H1 (cell line): ENCODE measurements around the gene MACROD2. TPM values are rescaled to one million over a fixed set of nuclear protein-coding genes. Genes with fewer than 3 reads are reported as not detected.

Source experiments
- CTCF ChIA-PET: fragments of 300-600 bp; sonication (Branson Sonifier 250); formaldehyde crosslinking; loops from one replicate; lab custom pipeline; 2021; ENCODE audit not compliant: partially characterized antibody; lab: Charles Lee
- POLR2A ChIA-PET: fragments of 300-600 bp; sonication (Branson Sonifier 250); formaldehyde crosslinking; loops from one replicate; lab custom pipeline; 2021; ENCODE audit warnings: inconsistent platforms; ENCODE audit not compliant: partially characterized antibody; lab: Charles Lee
- DNase-seq, 2 experiments: peaks; one replicate each; pipeline versions ENCODE4 v3.0.0 to v3.0.0-alpha.2; 2010 to 2022; ENCODE audit warnings: low spot score in 2 of 2, low read depth in 1 of 2, mixed read lengths in 1 of 2
- FAIRE-seq: peaks from 2 replicates; lab custom pipeline; 2011; peaks lifted over from hg19 to GRCh38; lab: Jason Lieb, UNC
- H2AFZ ChIP-seq: 2 replicates; pipeline ENCODE4 v1.8.1; 2012; ENCODE audit warnings: low read length, inconsistent platforms
- H2AK5ac ChIP-seq: 2 replicates; pipeline ENCODE4 v1.6.1; 2013; ENCODE audit warnings: low read depth, low read length
- H2BK120ac ChIP-seq: replicated peaks from 2 replicates; pipeline ENCODE3; 2013; ENCODE audit warnings: low read depth, low read length, inconsistent platforms
- H2BK12ac ChIP-seq: 2 replicates; pipeline ENCODE4 v1.6.1; 2013; ENCODE audit warnings: low read depth, low read length
- H2BK15ac ChIP-seq: 2 replicates; pipeline ENCODE4 v1.6.1; 2013; ENCODE audit warnings: low read length
- H2BK20ac ChIP-seq: 2 replicates; pipeline ENCODE4 v1.6.1; 2013; ENCODE audit warnings: low read length
- H2BK5ac ChIP-seq: 2 replicates; pipeline ENCODE4 v1.6.1; 2013; ENCODE audit warnings: low read depth, low read length
- H3K14ac ChIP-seq: 2 replicates; pipeline ENCODE4 v1.6.1; 2013; ENCODE audit warnings: inconsistent platforms; ENCODE audit not compliant: insufficient read length
- H3K18ac ChIP-seq: 2 replicates; pipeline ENCODE4 v1.6.1; 2013; ENCODE audit warnings: low read length; ENCODE audit errors: extremely low read depth
- H3K23ac ChIP-seq: 2 replicates; pipeline ENCODE4 v1.6.1; 2013; ENCODE audit warnings: inconsistent platforms; ENCODE audit not compliant: insufficient read length
- H3K23me2 ChIP-seq: 2 replicates; pipeline ENCODE4 v1.6.1; 2013; ENCODE audit warnings: low read depth, low read length
- H3K27ac ChIP-seq: 2 replicates; pipeline ENCODE4 v1.6.1; 2011; ENCODE audit warnings: low read depth, low read length, inconsistent platforms
- H3K27me3 ChIP-seq, 4 experiments: replicated peaks in 1 of 4; 1 replicate in 1 of 4; 2 replicates in 3 of 4; pipeline versions ENCODE4 v1.6.1 to v1.8.1; 2011 to 2013; ENCODE audit warnings: low read length in 3 of 4, mild to moderate bottlenecking in 3 of 4, inconsistent platforms in 2 of 4, mixed read lengths in 2 of 4, moderate library complexity in 1 of 4; ENCODE audit not compliant: control insufficient read depth in 3 of 4, insufficient read depth in 3 of 4; ENCODE audit errors: extremely low read depth in 1 of 4
- H3K36me3 ChIP-seq, 4 experiments: 2 replicates each; pipeline versions ENCODE4 v1.6.1 to v1.8.1; 2011 to 2013; ENCODE audit warnings: mild to moderate bottlenecking in 4 of 4, low read length in 3 of 4, moderate library complexity in 2 of 4, control low read depth in 1 of 4, inconsistent platforms in 1 of 4; ENCODE audit not compliant: insufficient read depth in 4 of 4, control insufficient read depth in 2 of 4
- H3K4ac ChIP-seq: replicated peaks from 2 replicates; pipeline ENCODE3; 2013; ENCODE audit warnings: low read length, low read depth, mixed read lengths, inconsistent platforms; ENCODE audit not compliant: insufficient read length
- H3K4me1 ChIP-seq, 4 experiments: replicated peaks in 1 of 4; 1 replicate in 1 of 4; 2 replicates in 3 of 4; pipeline versions ENCODE4 v1.6.1 to v1.8.1; 2011 to 2013; ENCODE audit warnings: low read length in 3 of 4, inconsistent platforms in 2 of 4, mixed read lengths in 1 of 4; ENCODE audit not compliant: insufficient read depth in 4 of 4, control insufficient read depth in 3 of 4
- H3K4me2 ChIP-seq, 2 experiments: 2 replicates each; pipeline versions ENCODE4 v1.6.1 to v1.8.1; 2011 to 2013; ENCODE audit warnings: low read depth in 2 of 2, low read length in 2 of 2, control low read depth in 1 of 2, inconsistent platforms in 1 of 2, mild to moderate bottlenecking in 1 of 2; ENCODE audit not compliant: insufficient read depth in 1 of 2
- H3K4me3 ChIP-seq, 4 experiments: fragments of 200-600, 300-600 bp in 1 of 4; sonication (generic), shearing (Covaris generic), sonication (Bioruptor Twin) in 1 of 4; 2 replicates each; pipeline versions ENCODE4 v1.5.1 to v1.8.1; 2011 to 2016; ENCODE audit warnings: low read length in 4 of 4, low read depth in 3 of 4, control low read depth in 2 of 4, inconsistent platforms in 2 of 4, mild to moderate bottlenecking in 2 of 4, mixed read lengths in 1 of 4, moderate library complexity in 1 of 4; ENCODE audit not compliant: insufficient read depth in 2 of 4; ENCODE audit errors: extremely low read depth in 1 of 4
- H3K56ac ChIP-seq: replicated peaks from 2 replicates; pipeline ENCODE3; 2013; ENCODE audit warnings: low read depth, mild to moderate bottlenecking, mixed read lengths, low read length, inconsistent platforms; ENCODE audit not compliant: insufficient read length
- H3K79me1 ChIP-seq: 2 replicates; pipeline ENCODE4 v1.6.1; 2013; ENCODE audit warnings: low read depth, low read length, control low read depth
- H3K79me2 ChIP-seq, 2 experiments: 2 replicates each; pipeline versions ENCODE4 v1.6.1 to v1.8.1; 2012 to 2013; ENCODE audit warnings: low read length in 2 of 2, mild to moderate bottlenecking in 2 of 2, inconsistent platforms in 1 of 2; ENCODE audit not compliant: insufficient read depth in 2 of 2, control insufficient read depth in 1 of 2
- H3K9ac ChIP-seq, 4 experiments: replicated peaks in 1 of 4; 1 replicate in 1 of 4; 2 replicates in 3 of 4; pipeline versions ENCODE4 v1.6.1 to v1.8.1; 2011 to 2013; ENCODE audit warnings: low read depth in 3 of 4, low read length in 3 of 4, control low read depth in 2 of 4, mild to moderate bottlenecking in 2 of 4, moderate library complexity in 2 of 4, inconsistent platforms in 1 of 4; ENCODE audit errors: extremely low read depth in 1 of 4
- H3K9me3 ChIP-seq, 2 experiments: 2 replicates each; pipeline versions ENCODE4 v1.6.1 to v1.8.1; 2012 to 2013; ENCODE audit warnings: mild to moderate bottlenecking in 2 of 2, moderate library complexity in 2 of 2, control low read depth in 1 of 2, inconsistent platforms in 1 of 2, low read depth in 1 of 2, low read length in 1 of 2, mixed read lengths in 1 of 2; ENCODE audit not compliant: insufficient read depth in 2 of 2
- H4K20me1 ChIP-seq, 2 experiments: replicated peaks in 1 of 2; 2 replicates each; pipeline versions ENCODE3 to v1.8.1; 2011 to 2013; ENCODE audit warnings: inconsistent platforms in 2 of 2, low read length in 2 of 2, mild to moderate bottlenecking in 1 of 2; ENCODE audit not compliant: insufficient read depth in 2 of 2, control insufficient read depth in 1 of 2
- H4K5ac ChIP-seq: 2 replicates; pipeline ENCODE4 v1.6.1; 2013; ENCODE audit warnings: low read length, low read depth, mixed read lengths, inconsistent platforms; ENCODE audit not compliant: insufficient read length
- H4K8ac ChIP-seq: 2 replicates; pipeline ENCODE4 v1.8.0; 2013; ENCODE audit warnings: mild to moderate bottlenecking, moderate library complexity, low read length, inconsistent platforms; ENCODE audit not compliant: insufficient read depth; ENCODE audit errors: extremely low read depth
- H4K91ac ChIP-seq: replicated peaks from 2 replicates; pipeline ENCODE3; 2013; ENCODE audit warnings: low read length, mixed read lengths, inconsistent platforms; ENCODE audit not compliant: insufficient read length
- CHD1 ChIP-seq: IDR thresholded peaks from 2 replicates; pipeline ENCODE4 v1.6.1; 2012; ENCODE audit warnings: low read depth, low read length, improper control_type of control experiment
- CHD2 ChIP-seq: IDR thresholded peaks from 2 replicates; pipeline ENCODE4 v1.6.1; 2012; ENCODE audit warnings: low read length, improper control_type of control experiment
- JUND ChIP-seq: IDR thresholded peaks from 2 replicates; pipeline ENCODE4 v1.6.1; 2011; ENCODE audit warnings: mild to moderate bottlenecking, improper control_type of control experiment, low read length
- polyA plus RNA-seq, 7 experiments: library from polyadenylated mRNA; depleted of rRNA in 3 of 7; stranded (reverse) in 5 of 7; unstranded in 2 of 7; fragments of >200 nt in 5 of 7; fragments of 200-250 nt in 2 of 7; gene quantifications; 1 replicate in 5 of 7; 2 replicates in 1 of 7; 4 replicates in 1 of 7; pipeline versions ENCODE4 v1.2.1 to v1.2.3, GENCODE V29; 2011 to 2013; ENCODE audit warnings: missing spikeins in 2 of 7, mixed read lengths in 2 of 7
- total RNA-seq: library from RNA; stranded (reverse); fragmentation: NEBNext Ultra II Directional; extraction: Animal tissue kit (Norgen Biotek cat#: 25700); gene quantifications from 2 replicates; pipeline ENCODE4 v1.2.1, GENCODE V29; 2021

Gene MACROD2
- total and polyA plus RNA-seq, 2 of the 8 experiments (the other 6 are each of a cell fraction or from before 2014, with no cell fraction given): 0.70 to 3.9 TPM

- Histone ChIP-seq H3K27ac (no peak overlapping the region), H4K91ac (no peak overlapping the region), H3K23me2 (no peaks in the 10 kb centered on the region), H2AK5ac (no peak overlapping the region), H2AFZ (no peak overlapping the region), H3K36me3 (no peaks in the 10 kb centered on the region), H3K4me3 (no peak overlapping the region), H2BK15ac (no peak overlapping the region), H3K27me3 (peaks cover 0 to 3% (median 0%) of the 10 kb centered on the region in 4 experiments; a peak in 3 of 7 replicates), H2BK120ac (no peak overlapping the region), H3K4ac (no peak overlapping the region), H3K9me3 (peaks cover 0 to 3% of the 10 kb centered on the region in 2 experiments; a peak in 1 of 4 replicates), H3K14ac (no peak overlapping the region), H3K23ac (no peak overlapping the region), H3K4me2 (no peak overlapping the region), H3K56ac (no peak overlapping the region), H3K18ac (no peak overlapping the region), H4K8ac (no peak overlapping the region), H2BK20ac (no peak overlapping the region), H3K79me2 (no peaks in the 10 kb centered on the region), H4K5ac (no peak overlapping the region), H2BK12ac (no peak overlapping the region), H3K79me1 (no peaks in the 10 kb centered on the region), H3K4me1 (peaks cover 2 to 13% (median 6%) of the 10 kb centered on the region in 4 experiments; a peak in 6 of 7 replicates), H3K9ac (no peak overlapping the region), H4K20me1 (no peaks in the 10 kb centered on the region), H2BK5ac (no peak overlapping the region)
- POLR2A ChIA-PET: no interaction called here
- CTCF ChIA-PET: no interaction called here
- TF ChIP-seq CHD1 (no peak), JUND (no peak), CHD2 (no peak)
- no peak for DNase-seq
- FAIRE-seq: no peak
These were observed 870.4 kb downstream of the MACROD2 start for GRCh38 chr20:14865731-14866130.
